Measurements from ENCODE around the gene DAP.
A peak's percentile ranks its signal among the peaks of the same experiment; 100 is the strongest.
"Not testable (repeated sequence)": the region's sequence is repeated elsewhere in the genome, so short reads cannot be mapped to it uniquely, and the experiment has no call there.

Gene DAP, protein sequence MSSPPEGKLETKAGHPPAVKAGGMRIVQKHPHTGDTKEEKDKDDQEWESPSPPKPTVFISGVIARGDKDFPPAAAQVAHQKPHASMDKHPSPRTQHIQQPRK

DNA sequence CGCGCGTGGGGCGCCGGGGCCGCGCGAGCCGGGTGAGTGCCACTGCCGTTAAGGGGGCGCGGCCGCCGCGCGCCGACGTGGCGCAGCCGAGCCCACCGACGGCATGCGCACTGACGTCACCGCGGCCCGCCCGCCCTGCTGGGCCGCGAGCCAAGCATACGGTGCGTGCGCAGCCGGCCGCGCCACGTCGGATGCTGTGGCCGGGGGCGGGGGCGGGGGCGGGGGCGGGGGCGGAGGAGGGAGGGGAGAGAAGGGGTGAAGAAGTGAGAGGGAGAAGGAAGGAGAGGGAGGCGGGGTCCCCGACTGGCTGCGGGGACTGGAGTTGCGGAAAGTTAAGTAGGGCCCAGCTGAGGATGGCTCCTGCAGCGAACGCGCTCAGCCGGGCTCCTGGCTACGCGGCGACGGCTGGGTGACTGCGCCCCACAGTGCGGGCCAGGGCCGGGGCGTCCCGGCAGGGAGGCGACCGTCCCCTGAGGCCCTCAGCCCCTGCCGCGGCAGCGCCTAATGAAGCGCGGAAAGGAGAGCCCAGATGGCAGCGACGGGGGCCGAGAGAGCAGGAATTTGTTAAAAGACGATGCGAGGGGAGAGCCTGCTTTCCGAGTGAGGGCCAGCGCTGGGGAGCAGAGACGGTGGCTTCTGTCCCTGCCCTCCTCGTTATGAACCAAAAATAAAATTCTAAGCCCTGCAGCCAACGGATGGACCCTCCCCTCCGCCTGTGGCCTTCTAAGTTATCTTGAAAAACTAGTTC is at the start of gene DAP:
DAP (minus strand) TSS at position 50 of the 748 bp plus-strand sequence. CDS start 166 bp downstream, outside the sequence.
- peak; percentile 86 for DNase-seq (ENCODE audit: low read depth)

DNA sequence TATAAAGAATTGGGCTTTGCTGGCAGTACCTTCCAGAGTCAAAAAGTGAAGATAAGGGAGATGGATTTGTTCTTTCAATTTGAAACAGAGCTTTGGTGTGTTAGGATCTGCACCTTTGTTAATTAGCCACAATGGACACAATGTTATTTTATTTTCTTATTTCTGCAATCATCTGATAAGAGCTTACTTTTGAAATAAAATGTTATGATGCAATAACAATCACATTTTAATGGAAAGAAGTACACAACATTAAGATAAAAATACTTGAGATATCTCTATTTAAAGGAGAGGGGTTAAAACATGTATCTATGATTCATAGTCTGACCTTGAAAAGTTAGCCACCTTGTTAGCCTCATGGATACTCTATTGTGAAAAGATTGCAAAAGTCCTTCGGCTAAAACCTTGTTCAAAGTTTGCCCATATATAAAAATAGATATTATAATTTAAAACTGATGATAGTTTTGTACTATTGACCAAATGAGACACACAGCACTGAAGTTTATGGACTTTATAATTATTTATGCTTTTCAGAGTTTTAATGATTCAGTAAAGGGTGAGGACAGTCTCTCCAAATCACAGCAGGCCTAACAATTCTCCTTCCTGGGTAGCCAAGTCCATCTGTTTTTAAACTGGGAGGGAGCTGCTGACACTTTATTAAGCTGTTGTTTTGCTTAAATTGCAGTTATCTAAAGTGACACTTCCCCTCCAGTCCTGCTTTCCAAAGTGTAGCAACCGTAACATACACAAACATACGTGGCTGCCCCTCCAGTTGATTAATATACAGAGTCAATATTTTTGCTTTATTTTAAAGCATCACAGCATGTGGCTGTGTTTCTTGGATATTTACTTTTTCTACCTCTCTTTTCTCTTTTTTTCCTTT is 47.6 kb upstream of the DAP start:
- no peak for DNase-seq (ENCODE audit: low read depth)

DNA sequence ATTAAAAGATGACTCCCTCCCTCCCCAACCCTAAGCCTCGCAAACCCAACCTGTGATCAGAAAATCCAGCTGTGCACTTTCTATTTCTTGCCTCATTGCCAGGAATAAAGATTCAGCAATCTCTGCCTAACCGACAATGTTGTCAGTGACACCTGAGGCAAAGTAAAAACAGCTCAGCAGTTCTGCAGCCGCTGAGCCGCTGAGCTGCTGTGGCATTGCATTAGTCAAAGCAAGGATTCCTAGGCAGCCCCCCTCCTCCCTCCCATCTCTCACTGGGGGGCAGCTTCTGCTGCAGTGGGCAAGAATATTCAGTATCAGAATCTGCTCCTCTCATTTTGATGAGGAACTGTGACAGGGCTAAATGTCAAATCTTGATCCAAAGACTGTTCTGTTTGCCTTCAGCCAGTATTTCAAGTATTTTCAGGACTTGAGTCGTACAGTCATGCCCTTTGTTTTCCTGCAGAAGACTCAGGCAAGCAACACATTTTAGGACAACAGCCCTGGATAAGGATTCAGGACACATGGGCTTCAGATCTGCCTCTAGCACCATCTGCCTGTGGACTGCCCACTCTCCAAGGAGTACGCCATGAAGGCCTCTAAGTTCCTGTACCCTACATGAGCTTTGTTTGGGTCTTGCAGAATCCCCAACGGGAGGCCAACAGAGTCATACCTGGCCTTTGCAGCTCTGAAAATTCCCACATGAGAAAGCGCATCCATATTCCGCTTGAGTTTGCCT is 41.1 kb upstream of the DAP start:
- DNase-seq (ENCODE audit: low read depth): peak; percentile 36

DNA sequence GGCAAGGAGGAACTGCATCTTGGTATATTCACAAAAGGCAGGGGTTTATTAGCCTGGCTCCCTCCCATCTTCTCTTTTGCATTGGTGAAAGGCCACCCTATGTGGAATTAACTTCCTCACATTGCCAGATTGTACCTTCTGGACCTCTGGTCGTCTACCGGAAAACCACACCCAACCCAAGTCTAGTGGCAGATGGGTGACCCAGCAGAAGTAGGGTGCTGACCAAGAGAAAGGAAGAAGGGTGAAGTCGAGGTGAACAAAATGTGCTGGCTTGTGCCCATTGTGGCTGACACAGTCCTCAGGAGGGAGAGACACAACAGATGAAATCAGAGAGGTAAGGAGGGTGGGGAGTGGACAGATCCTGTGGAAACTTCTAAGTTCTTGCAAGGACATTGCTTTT is 39.8 kb upstream of the DAP start:
- no peak for DNase-seq (ENCODE audit: low read depth)

- peak; percentile 59 for DNase-seq (ENCODE audit: low read depth)
Observed at GRCh38 chr5:10797261-10797660, 36.2 kb upstream of the DAP start.

DNA sequence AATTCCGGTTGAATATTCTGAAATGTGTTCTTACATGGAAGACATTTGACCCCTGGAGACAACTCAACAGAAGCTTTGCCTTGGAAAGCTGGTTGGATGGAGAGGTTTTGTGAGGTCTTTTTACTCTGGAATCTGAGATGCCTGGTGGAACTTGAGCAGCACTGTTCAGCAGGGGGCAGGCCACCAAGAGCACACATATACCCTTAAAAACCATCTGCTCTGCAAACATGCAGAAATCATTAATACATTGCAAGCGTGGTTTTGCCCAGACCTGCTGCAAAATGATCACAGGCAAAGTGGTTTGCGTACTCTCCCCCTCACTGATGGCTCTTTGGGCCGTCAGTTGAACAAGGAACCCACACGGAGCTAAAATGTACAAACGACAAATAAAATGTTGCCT is 32.8 kb upstream of the DAP start:
- peak; percentile 25 for DNase-seq (ENCODE audit: low read depth)

GRCh38 chr5:10792336-10792735 is 31.3 kb upstream of the DAP start:
- DNase-seq (ENCODE audit: low read depth): no peak

DNA sequence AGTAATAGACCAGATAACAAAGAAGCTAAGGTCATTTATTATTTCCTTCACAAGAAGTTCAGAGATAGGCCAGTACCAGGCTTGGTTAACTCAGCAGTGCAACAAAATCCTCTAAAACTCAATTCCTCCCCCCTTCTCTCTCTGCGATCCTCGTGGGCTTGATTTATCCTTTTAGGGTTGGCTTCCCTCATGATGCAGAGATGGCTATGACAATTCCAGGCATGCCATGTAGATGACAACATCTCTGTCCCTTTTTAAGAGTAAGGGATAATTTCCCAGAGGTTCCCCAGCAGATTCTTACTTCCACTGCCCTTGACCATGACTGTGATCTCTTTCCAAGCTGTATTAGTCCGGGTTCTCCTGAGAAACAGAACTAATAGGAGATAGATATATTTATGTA is 28.7 kb upstream of the DAP start:
- peak; percentile 88 for DNase-seq (ENCODE audit: low read depth)

DNA sequence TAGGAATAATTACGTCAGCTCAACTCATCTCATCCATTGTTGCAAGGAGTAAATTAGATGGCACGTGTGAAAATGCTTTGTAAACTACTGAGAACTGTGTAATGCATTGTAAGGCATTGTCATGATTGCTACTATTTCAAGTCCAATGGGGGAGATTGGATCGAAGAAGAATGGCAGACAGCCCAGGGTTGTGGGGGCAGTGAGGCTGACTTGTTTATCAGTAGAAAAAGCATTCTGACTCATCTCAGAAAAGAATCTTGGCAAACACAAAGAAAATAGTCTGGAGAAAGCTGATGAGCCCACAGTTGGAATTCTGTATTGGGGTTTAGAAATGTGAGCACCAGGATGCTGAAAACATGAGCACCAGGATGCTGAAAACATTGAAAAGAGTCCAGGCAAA is 28.0 kb upstream of the DAP start:
- peak; percentile 95 for DNase-seq (ENCODE audit: low read depth)

GRCh38 chr5:10788358-10788757 is 27.3 kb upstream of the DAP start:
- DNase-seq (ENCODE audit: low read depth): no peak

DNA sequence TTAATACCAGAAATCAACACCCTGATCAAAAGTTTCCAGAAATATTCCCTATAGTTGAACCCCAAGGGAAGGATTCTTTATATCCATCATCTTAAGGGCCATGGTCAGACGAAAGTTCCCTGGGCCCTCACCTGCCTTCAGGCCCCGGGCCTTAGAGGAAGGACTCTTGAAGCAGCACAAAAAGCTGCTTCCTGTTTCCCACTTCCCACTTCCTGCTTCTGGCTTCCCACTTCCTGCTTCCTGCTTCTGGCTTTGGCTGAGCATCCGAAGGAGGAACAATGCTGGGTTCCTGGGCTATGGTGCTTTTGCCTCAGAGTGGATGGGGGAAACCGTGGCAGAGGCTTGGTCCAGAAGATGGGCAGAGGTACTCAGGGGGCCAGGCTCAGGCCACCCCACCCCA is 25.8 kb upstream of the DAP start:
- no peak for DNase-seq (ENCODE audit: low read depth)

DNA sequence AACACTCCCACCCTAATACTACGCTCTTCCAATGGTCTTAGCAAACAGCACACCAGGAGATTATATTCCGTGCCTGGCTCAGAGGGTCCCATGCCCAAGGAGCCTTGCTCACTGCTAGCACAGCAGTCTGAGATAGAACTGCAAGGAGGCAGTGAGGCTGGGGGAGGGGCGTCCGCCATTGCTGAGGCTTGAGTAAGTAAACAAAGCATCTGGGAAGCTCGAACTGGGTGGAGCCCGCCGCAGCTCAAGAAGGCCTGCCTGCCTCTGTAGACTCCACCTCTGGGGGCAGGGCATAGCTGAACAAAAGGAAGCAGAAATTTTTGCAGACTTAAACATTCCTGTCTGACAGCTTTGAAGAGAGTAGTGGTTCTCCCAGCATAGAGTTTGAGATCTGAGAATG is 19.2 kb upstream of the DAP start:
- DNase-seq (ENCODE audit: low read depth): not testable (repeated sequence)

- DNase-seq (ENCODE audit: low read depth): no peak
Observed at GRCh38 chr5:10779592-10779991, 18.6 kb upstream of the DAP start.

GRCh38 chr5:10778179-10778910 is 17.3 kb upstream of the DAP start:
- DNase-seq (ENCODE audit: low read depth): peak; percentile 16

- DNase-seq (ENCODE audit: low read depth): no peak
Observed at GRCh38 chr5:10775646-10776045, 14.6 kb upstream of the DAP start.

GRCh38 chr5:10772901-10773585 is 12.0 kb upstream of the DAP start:
- DNase-seq (ENCODE audit: low read depth): no peak

DNA sequence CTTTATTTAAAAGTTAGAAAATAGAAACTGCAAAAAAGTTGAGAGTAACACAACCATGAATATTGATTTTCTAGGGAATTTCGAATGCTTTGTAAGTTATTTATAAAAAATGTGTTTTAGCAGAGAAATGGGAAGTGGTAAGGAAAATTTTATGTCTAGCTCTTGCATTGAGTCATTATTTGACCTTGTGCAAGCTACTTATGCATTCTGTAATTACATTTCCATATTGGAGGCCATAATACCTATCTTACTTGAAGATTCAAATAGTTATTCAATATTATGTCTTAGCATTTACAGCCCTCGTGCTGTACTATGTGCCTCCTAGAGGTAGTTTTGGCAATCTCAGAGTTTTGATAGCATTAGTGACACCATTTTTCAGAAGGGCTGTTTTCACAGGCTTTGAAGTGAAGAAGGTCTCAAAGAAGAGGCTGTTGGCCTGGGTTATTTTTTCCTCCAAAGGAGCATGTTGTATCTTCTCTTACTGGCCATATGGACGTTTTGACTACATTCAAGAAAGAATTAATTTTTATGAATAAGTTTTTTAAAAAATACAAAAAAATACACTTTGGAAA is 7.4 kb upstream of the DAP start:
- no peak for DNase-seq (ENCODE audit: low read depth)

- no peak for DNase-seq (ENCODE audit: low read depth)
Observed at GRCh38 chr5:10762776-10763500, 1.9 kb upstream of the DAP start.

DNA sequence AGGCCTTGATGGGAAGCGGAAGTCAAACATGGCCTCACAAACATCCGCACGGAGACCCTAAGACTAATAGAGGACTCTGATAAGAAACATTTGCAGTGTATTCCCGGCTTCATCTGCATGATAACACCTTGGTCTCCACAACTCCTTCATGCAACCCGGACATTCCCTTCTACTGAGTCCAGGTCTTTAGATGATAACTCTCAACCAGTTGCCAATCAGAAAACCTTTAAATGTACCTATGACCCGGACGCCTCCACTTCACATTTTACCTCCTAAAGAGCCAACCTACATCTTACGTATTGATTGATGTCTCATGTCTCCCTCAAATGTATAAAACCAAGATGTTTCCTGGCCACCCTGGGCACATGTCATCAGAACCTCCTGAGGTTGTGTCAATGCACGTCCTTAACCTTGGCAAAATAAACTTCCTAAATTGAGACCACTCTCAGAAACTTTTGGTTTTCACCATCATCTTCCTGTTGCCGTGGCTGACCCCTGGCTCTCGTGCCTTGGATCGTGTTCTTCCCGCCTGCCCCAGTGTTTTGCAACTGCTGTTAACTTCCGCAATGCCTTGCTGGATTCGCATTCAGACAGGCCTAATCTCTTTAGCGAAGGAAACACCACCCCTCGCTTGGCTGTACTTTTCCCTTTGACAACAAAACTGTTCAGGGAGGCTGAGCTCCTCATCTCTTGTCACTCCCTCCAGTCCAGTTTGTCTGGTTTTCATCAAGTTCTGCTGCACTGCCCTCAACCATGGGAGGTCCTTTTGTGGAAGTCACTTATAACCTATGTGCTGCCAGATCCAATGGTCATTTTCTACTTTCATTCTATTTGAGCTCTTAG is 1.1 kb upstream of the DAP start:
- no peak for DNase-seq (ENCODE audit: low read depth)
